ENCODE results near the gene ATF7.

GRCh38 chr12:53560351-53560750, 65.8 kb downstream of the ATF7 start:
- TF ChIP-seq JUNB (IDR thresholded peaks at IDR 0.05): no peak
- no peak for TF ChIP-seq CTCF (IDR thresholded peaks at IDR 0.05)
